ENCODE measurements around the gene RCC2.

The RCC2 gene

DNA sequence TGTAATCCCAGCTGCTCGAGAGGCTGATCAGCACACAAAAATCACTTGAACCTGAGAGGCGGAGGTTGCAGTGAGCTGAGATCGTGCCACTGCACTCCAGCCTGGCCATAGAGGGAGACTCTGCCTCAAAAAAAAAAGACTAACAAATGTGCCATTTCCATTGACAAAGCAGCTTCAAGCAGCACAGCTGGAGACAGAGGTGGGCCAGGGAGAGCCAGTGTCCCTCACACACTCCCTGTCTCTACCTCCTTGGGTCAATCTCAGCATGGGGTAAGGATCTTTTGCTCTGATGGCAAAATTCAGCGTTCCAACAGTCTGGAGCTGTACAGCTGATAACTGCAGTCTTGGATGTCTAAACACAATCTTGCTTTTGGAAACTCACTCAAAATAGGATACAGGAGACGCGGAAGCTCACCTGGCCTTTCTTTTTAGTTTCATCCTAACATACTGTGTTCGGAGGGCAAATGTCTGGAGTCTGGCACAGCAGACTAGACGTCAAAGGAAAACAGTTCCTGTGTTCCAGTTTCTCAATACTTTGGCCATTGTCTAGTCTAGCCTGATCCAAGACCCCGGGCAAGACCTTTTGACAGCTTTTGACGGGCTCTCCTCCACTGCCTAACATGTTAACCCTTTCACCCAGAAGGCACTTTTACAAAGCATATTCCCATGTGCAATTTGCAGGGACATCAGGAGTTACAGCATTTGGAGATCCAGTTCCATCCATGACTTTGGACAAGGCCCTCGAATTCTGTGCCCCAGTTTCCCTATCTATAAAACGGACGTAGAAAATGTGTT lies 2.9 kb downstream of the RCC2 start:
- TF ChIP-seq, protein P1, sequence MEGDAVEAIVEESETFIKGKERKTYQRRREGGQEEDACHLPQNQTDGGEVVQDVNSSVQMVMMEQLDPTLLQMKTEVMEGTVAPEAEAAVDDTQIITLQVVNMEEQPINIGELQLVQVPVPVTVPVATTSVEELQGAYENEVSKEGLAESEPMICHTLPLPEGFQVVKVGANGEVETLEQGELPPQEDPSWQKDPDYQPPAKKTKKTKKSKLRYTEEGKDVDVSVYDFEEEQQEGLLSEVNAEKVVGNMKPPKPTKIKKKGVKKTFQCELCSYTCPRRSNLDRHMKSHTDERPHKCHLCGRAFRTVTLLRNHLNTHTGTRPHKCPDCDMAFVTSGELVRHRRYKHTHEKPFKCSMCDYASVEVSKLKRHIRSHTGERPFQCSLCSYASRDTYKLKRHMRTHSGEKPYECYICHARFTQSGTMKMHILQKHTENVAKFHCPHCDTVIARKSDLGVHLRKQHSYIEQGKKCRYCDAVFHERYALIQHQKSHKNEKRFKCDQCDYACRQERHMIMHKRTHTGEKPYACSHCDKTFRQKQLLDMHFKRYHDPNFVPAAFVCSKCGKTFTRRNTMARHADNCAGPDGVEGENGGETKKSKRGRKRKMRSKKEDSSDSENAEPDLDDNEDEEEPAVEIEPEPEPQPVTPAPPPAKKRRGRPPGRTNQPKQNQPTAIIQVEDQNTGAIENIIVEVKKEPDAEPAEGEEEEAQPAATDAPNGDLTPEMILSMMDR (IDR thresholded peaks at IDR 0.05; ENCODE audit: borderline replicate concordance, insufficient read depth, low read depth, low read length) = no peak
- H3K4me3 ChIP-seq (ENCODE audit: low read depth, low read length) = peak overlapping the region; percentile 90

- TF ChIP-seq, protein P1 (IDR thresholded peaks at IDR 0.05; ENCODE audit: borderline replicate concordance, insufficient read depth, low read depth, low read length) = no peak
Measured at GRCh38 chr1:17434601-17435000, 4.9 kb downstream of the RCC2 start.

GRCh38 chr1:17434016-17434415 lies 5.5 kb downstream of the RCC2 start:
- TF ChIP-seq, protein P1 (IDR thresholded peaks at IDR 0.05; ENCODE audit: borderline replicate concordance, insufficient read depth, low read depth, low read length) = no peak
- no peak overlapping the region for H3K4me3 ChIP-seq (ENCODE audit: low read depth, low read length)

More at GRCh38 chr1:17434601-17435000, 4.9 kb downstream of the RCC2 start:
- no peak overlapping the region for H3K4me3 ChIP-seq (ENCODE audit: low read depth, low read length)

- H3K4me3 ChIP-seq (ENCODE audit: low read depth, low read length) = no peak overlapping the region
- TF ChIP-seq, protein P1 (IDR thresholded peaks at IDR 0.05; ENCODE audit: borderline replicate concordance, insufficient read depth, low read depth, low read length) = no peak
Measured at GRCh38 chr1:17433261-17433660, 6.2 kb downstream of the RCC2 start.

DNA sequence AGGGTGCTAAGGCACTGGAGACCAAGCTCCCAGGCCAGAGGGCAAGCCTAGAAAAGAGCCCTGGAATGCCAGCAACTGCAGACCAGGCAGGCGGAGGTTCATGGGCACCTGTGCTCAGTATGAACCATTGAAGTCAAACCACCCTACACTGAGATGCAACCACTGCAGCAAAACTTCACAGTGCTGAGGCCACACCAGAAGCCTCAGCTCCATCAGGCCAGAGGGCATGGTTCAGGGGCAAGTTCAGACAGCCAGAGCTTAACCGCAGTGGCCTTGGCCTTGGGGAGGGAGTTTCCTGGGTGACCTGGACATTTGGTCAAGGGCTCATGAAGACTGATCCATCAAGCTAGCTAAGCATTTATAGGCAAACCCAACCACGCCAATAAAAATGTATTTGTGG lies 7.1 kb downstream of the RCC2 start:
- TF ChIP-seq, protein P1 (IDR thresholded peaks at IDR 0.05; ENCODE audit: borderline replicate concordance, insufficient read depth, low read depth, low read length) = no peak
- H3K4me3 ChIP-seq (ENCODE audit: low read depth, low read length) = no peak overlapping the region

- TF ChIP-seq, protein P1 (IDR thresholded peaks at IDR 0.05; ENCODE audit: borderline replicate concordance, insufficient read depth, low read depth, low read length) = no peak
Measured at GRCh38 chr1:17429183-17429582, 10.3 kb downstream of the RCC2 start.

More at GRCh38 chr1:17429183-17429582, 10.3 kb downstream of the RCC2 start:
- H3K4me3 ChIP-seq (ENCODE audit: low read depth, low read length) = no peak overlapping the region

Measured in GM12875 (cell line).